GM19397 (cell line): ENCODE data around the gene HPSE.
"Not testable (repeated sequence)": the region's sequence is repeated elsewhere in the genome, so short reads cannot be mapped to it uniquely, and the experiment has no call there.

Source experiments
- ATAC-seq: cut with Tn5 transposase; IDR thresholded peaks from one replicate; pipeline ENCODE4 v1.9.1; 2021; ENCODE audit warnings: mild to moderate bottlenecking, moderate library complexity; ENCODE audit not compliant: unreplicated experiment

Gene HPSE

GRCh38 chr4:83335701-83336100, 1.1 kb upstream of the HPSE start:
- ATAC-seq: no peak

GRCh38 chr4:83331956-83332355, 2.7 kb downstream of the HPSE start:
- ATAC-seq: no peak

DNA sequence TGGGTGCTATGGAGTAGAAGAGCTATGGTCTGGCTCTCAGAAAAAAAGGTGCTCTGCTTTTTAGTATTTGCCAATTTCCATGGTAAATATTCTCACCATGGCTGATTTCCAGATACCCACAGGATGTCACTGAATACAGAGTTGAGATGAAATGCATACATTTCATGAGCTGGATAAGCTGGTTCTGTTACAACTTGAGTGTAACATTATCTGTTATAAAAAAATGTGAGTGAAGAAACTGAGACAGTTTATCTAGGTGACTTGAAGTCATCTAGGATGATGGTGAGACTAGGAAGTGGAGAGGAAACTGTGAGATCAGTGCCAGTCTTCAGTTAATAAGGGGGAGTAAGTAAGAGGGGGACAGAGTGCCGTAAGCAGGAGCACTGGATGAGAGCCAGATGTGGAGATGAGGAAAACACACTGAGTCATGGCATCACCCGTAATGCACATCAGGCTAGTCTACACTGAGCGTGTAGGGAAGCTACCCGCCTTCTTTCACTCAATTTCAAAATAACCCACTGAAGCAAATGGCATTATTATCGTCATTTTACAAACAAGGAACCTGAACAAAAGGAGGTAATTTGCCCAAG, 5.0 kb downstream of the HPSE start:
- no peak for ATAC-seq

DNA sequence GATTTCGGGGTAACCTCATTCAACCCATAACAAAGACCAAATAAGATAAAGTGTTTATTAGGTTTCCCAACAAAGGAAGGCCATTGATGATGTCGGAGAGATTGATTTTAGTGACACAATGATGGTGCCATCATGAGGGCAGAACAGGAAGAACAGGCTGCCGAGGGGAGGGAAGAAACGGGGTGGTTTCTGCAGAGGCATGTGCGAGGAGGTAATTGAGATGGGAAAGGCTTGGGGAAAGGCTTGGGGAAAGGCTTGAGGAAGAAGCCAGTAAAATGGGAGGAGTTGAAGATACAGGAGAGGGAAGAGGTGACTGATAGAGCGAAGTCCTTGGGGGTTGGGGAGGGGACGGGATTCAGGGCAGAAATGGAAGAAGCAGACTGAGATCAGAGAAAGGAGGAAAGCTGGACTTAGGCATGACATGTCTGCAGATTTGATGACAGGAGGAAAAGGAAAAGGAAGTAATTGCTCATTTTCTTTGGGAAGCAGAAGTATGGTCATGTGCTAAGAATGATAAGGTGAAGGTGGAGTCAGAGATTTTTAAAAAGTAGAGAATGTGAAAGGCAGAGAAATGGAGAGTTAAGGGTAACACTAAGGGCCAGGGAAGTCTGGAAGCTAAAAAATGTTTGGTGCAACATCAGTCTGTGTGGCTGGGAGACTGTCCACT, 6.0 kb downstream of the HPSE start:
- ATAC-seq: no peak

DNA sequence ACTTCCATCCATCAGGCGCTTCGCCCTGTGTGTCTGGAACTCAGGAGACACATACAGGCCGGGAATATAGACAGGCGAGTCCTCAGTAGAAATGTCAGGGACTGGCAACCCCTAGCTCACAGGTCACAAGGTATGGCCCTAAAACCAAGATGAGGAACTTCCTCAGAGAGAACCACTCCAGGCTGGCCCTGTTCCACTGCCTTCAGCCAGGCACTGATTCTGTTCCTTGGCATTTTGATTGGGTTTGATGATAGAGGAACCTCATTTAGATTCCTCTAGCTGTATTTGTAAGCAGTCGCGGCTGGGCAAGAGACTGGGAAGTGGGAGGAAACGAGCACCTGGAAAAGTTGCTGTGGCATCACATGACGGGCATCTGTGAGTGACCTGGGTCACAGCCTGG, 8.1 kb downstream of the HPSE start:
- ATAC-seq: no peak

DNA sequence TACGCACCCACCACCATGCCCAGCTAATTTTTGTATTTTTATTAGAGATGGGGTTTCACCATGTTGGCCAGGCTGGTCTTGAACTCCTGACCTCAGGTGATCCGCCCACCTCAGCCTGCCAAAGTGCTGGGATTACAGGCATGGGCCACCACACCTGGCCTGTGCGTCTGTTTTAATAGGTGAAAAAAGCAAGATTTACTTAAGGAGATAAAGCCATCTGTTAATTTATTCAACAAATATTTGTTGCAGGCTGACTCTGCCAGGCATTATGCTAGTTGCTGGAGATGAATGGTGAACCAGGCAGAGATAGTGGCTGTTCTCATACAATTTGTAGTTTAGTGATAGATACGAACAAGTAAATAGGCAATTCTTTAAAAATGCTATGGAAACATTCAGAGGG, 9.3 kb downstream of the HPSE start:
- ATAC-seq: not testable (repeated sequence)

GRCh38 chr4:83323136-83323535, 11.5 kb downstream of the HPSE start:
- no peak for ATAC-seq

DNA sequence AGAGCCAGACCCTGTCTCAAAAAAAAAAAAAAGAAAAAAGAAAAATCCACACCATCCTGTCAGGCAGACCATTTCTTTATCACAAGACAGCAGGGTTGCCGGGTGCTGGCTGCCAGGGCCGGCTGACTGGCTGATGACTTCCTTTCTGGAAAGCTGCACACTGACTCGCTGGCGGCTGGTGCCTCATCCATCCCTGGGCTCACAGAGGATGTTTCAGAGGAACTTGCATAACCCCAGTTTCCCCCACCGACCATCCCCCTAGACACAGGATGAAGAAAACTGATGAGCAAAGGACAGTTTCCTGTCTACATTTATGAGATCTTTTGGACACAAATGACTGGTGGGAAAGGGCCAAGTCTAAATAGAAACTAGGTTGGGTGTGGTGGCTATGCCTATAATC, 14.1 kb downstream of the HPSE start:
- ATAC-seq: no peak

- ATAC-seq: no peak
Measured at GRCh38 chr4:83318666-83319065, 16.0 kb downstream of the HPSE start.

DNA sequence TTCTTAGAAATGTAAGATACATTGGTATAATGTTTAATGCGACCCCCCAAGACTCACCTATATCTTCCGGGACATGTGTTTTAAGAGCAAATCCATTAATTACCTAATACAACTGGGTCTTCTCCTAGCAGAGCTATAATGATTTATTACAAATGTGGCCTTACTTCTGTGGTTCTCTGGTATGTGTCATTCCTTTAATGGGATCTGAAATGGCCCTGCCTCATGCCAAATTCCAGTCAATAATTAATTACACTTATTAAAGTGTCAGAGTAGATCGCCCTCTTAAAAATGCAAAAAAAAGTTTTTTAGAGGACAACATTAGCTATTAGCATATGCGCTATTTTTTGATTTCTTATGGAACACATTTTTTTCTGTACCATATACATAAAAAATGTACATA, 17.0 kb downstream of the HPSE start:
- ATAC-seq: no peak

GRCh38 chr4:83316459-83317165, 18.0 kb downstream of the HPSE start:
- no peak for ATAC-seq

DNA sequence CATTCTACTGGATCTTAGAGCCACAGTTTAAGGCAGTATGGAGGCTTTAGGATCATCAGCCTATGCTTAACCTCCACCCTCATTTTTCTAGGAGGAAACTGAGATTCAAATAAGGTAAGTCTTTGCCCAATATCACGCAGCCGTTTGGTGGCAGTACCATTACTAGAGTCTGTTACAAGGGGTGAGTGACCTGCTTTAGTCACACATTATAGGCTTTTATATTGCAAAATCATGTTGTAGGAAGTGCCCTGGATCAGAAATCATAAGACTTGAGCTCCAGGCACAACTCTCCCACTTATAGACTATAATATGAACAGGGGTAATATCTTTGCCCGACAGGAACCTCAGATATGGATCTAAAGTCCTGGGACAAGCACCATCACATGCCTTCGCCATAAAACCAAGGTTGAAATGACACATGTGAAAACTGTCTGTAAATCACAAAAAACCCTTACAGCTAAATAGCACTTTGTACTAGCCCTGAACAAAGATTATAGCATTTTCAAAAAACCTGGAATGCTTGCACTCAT, 19.2 kb downstream of the HPSE start:
- no peak for ATAC-seq

- no peak for ATAC-seq
Measured at GRCh38 chr4:83308672-83309071, 26.0 kb downstream of the HPSE start.

GRCh38 chr4:83307920-83308319, 26.7 kb downstream of the HPSE start:
- ATAC-seq: no peak

GRCh38 chr4:83305187-83305586, 29.5 kb downstream of the HPSE start:
- ATAC-seq: no peak

DNA sequence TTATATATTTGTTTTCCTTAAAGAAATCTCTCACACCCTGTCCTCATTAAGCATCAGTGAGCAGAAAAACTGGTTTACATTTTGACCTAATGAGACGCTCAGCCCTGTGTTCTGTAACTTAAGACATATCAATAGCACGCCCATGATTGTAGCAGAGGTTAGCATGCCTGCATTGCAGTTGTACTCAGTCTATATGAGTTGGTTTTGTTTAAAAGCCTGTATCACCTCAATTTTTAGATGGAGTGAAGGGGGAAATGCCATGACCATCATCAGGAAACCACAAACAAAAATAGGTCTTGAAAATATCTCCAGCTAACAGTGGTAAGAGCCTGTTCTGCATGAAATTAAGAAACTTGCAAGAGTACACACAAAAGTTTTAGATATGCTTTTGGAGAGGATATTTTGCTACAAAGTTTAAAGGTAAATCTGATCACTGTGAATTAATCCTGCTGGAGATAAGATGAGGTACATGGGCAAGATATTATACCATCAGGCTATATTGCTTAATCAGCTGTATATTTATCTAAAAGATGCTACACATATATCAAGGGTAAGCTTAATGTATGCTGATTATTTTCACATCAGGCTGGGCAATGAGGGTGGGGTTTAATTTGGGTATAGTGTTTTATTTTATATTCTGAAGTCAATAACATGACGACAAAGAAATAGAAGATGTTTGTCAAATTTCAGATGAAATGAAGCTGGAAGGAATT, 36.9 kb downstream of the HPSE start:
- ATAC-seq: no peak

GRCh38 chr4:83293305-83294046, 41.2 kb downstream of the HPSE start:
- ATAC-seq: no peak

DNA sequence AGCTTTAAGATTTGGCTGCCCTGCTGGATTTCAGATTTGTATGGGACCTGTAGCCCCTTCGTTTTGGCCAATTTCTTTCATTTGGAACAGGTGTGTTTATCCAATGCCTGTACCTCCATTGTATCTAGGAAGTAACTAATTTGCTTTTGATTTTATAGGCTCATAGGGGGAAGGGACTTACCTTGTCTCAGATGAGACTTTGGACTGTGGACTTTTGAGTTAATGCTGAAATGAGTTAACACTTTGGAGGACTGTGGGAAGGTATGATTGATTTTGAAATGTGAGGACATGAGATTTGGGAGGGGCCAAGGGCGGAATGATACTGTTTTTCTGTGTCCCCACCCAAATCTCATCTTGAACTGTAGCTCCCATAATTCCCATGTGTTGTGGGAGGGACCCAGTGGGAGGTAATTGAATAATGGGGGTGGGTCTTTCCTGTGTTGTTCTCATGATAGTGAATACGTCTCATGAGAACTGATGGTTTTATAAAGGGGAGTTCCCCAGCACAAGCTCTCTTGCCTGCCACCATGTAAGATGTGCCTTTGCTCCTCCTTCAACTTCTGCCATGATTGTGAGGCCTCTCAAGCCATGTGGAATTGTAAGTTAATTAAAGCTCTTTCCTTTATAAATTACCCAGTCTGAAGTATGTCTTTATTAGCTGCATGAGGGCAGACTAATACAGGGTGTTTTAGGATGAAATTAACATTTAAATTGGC, 44.4 kb downstream of the HPSE start:
- ATAC-seq: not testable (repeated sequence)

DNA sequence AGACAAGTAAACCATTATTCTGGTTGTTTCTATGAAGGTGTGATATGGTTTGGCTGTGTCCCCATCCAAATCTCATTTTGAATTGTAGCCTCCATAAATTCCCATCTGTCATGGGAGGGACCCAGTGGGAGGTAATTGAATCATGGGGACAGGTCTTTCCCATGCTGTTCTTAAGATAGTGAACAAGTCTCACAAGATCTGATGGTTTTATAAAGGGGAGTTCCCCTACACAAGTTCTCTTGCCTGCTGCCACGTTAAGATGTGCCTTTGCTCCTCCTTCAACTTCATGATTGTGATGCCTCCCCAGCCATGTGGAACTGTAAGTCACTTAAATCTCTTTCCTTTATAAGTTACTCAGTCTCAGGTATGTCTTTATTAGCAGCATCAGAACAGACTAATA, 46.3 kb downstream of the HPSE start:
- ATAC-seq: not testable (repeated sequence)

DNA sequence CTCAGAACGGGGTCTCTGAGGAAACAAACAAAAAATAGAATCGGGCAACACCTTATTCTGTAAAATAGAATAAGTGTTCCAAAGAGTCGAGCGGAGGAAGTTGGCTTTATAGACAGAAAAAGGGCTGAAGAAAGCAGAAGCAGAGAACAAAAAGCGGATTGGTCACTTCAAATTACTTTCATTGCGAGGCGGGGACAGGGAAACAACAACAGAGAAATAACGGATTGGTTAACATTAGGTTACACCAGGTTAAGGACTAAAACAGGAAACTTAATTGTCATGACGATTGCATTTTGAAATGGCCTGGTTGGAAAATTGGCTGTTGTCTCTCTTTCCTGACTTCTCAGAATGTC, 49.6 kb downstream of the HPSE start:
- no peak for ATAC-seq
